Measurements from ENCODE around the gene TTYH1. TPM values are rescaled to one million over a fixed set of nuclear protein-coding genes. Genes with fewer than 3 reads are reported as not detected.

Gene TTYH1
- total and polyA plus RNA-seq, 2 of the 8 experiments (the other 6 are each of a cell fraction or from before 2014, with no cell fraction given), result 26.7 to 46.5 TPM

- no peak for TF ChIP-seq E2F6 (IDR thresholded peaks at IDR 0.05)
- no peak for TF ChIP-seq TEAD4 (IDR thresholded peaks at IDR 0.05; ENCODE audit: low read depth, low read length)
- TF ChIP-seq HDAC6 (IDR thresholded peaks at IDR 0.05; ENCODE audit: low read depth, low read length), result no peak
- TF ChIP-seq ATF3 (IDR thresholded peaks at IDR 0.05; ENCODE audit: insufficient read depth, low read depth, low read length), result no peak
- no peak for TF ChIP-seq CTCF (IDR thresholded peaks at IDR 0.05; ENCODE audit: control extremely low read depth in 1 of 3, insufficient read depth in 1 of 3, low read depth in 1 of 3, low read length in 3 of 3)
Observed at GRCh38 chr19:54376610-54377285, 38.5 kb upstream of the TTYH1 start (continued).

Measured in H1 (cell line).